HepG2 (cell line): ENCODE measurements around the gene SND1.
A peak's percentile ranks its signal among the peaks of the same experiment; 100 is the strongest.

Experiments used
- CTCF ChIP-seq: sonication (generic); formaldehyde crosslinking; IDR thresholded peaks from 2 replicates; pipeline ENCODE4 v1.5.0; 2020; ENCODE audit warnings: mild to moderate bottlenecking, missing genetic modification reagents, moderate library complexity
- E2F1 ChIP-seq: sonication (generic); formaldehyde crosslinking; IDR thresholded peaks from 2 replicates; pipeline ENCODE4 v1.5.0; 2020; ENCODE audit warnings: missing genetic modification reagents
- POLR2A ChIP-seq, 2 experiments: IDR thresholded peaks; 2 replicates each; pipeline ENCODE4 v1.6.1; 2011; ENCODE audit warnings: low read depth in 2 of 2, low read length in 2 of 2, mild to moderate bottlenecking in 1 of 2, moderate library complexity in 1 of 2; ENCODE audit not compliant: insufficient read depth in 1 of 2
- POLR2AphosphoS5 ChIP-seq: IDR thresholded peaks from 2 replicates; pipeline ENCODE4 v1.6.1; 2012; ENCODE audit warnings: low read depth, low read length

GRCh38 chr7:128098629-128099028 lies 446.6 kb downstream of the SND1 start:
- TF ChIP-seq CTCF (no peak), E2F1 (no peak), POLR2A (IDR thresholded peaks at IDR 0.05; ENCODE audit: insufficient read depth in 1 of 2, low read depth in 2 of 2, low read length in 2 of 2) (no peak), POLR2AphosphoS5 (peak; percentile 7; the same call in 1 of the 2 replicates)
